Activated T-helper 1 cell treated with anti-CD3 and anti-CD28 coated beads, Interleukin-2, amount 50 U/mL, for 16 hours (primary cell): ENCODE data around the gene EXOSC7.
"Not testable (repeated sequence)": the region's sequence is repeated elsewhere in the genome, so short reads cannot be mapped to it uniquely, and the experiment has no call there.

Experiments
- DNase-seq, 2 donors: peaks; one replicate each; pipeline ENCODE4 v3.0.0-alpha.2; 2020; ENCODE audit warnings: low read depth in 1 of 2, low spot score in 1 of 2

The EXOSC7 gene

GRCh38 chr3:44962621-44963393, 13.2 kb upstream of the EXOSC7 start:
- DNase-seq, result no peak

GRCh38 chr3:44963571-44964325, 12.3 kb upstream of the EXOSC7 start:
- DNase-seq, result no peak

- no peak for DNase-seq
These were observed 10.9 kb upstream of the EXOSC7 start for GRCh38 chr3:44965165-44965564.

GRCh38 chr3:44966795-44967278, 9.2 kb upstream of the EXOSC7 start:
- DNase-seq, result no peak

GRCh38 chr3:44968447-44968858, 7.6 kb upstream of the EXOSC7 start:
- DNase-seq, result no peak

GRCh38 chr3:44969154-44969827, 6.8 kb upstream of the EXOSC7 start:
- no peak for DNase-seq

- no peak for DNase-seq
These were observed 6.2 kb upstream of the EXOSC7 start for GRCh38 chr3:44969828-44970179.

GRCh38 chr3:44970926-44971490, 5.0 kb upstream of the EXOSC7 start:
- DNase-seq, result no peak

- no peak for DNase-seq
These were observed 1.6 kb upstream of the EXOSC7 start for GRCh38 chr3:44974416-44974815.

GRCh38 chr3:44981220-44981619, 5.2 kb downstream of the EXOSC7 start:
- DNase-seq, result no peak

- no peak for DNase-seq
These were observed 5.7 kb downstream of the EXOSC7 start for GRCh38 chr3:44981751-44982150.

GRCh38 chr3:44982817-44983216, 6.8 kb downstream of the EXOSC7 start:
- no peak for DNase-seq

- no peak for DNase-seq
These were observed 7.5 kb downstream of the EXOSC7 start for GRCh38 chr3:44983484-44983941.

- DNase-seq, result no peak
These were observed 8.3 kb downstream of the EXOSC7 start for GRCh38 chr3:44984335-44984734.

GRCh38 chr3:44986330-44986729, 10.3 kb downstream of the EXOSC7 start:
- DNase-seq, result not testable (repeated sequence)

- DNase-seq, result no peak
These were observed 11.3 kb downstream of the EXOSC7 start for GRCh38 chr3:44987332-44987731.

- DNase-seq, result no peak
These were observed 12.0 kb downstream of the EXOSC7 start for GRCh38 chr3:44988073-44988472.

GRCh38 chr3:44989141-44989540, 13.1 kb downstream of the EXOSC7 start:
- DNase-seq, result no peak

- no peak for DNase-seq
These were observed 13.8 kb downstream of the EXOSC7 start for GRCh38 chr3:44989636-44990373.

- DNase-seq, result no peak
These were observed 15.3 kb downstream of the EXOSC7 start for GRCh38 chr3:44991326-44991725.
